ENCODE results near the gene ACKR1. TPM values are rescaled to one million over a fixed set of nuclear protein-coding genes. Genes with fewer than 3 reads are reported as not detected.

The ACKR1 gene
- total RNA-seq, 1 experiment from 2014 or later, result not detected

DNA sequence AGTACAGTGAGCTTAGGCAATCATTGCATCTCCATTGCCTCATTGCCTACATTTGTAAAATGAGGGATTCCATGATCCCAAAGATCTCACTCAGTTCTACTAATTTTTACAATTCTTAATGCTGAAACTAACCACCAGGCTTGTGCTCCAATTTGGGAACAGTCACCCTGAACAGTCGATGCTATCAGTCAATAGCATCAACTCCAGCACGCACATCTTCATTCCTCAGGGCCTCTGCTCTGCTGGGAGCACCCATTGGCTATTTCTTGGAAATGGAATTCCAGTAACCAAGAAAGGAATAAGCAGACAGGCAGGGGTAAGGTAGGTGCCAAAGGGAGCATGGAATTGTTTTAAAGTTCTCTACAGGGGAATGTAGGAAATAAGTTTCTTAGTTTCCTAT, 14.2 kb upstream of the ACKR1 start:
- TF ChIP-seq POLR2AphosphoS5 (IDR thresholded peaks at IDR 0.05; ENCODE audit: low read depth, low read length) (no peak), SIN3A (IDR thresholded peaks at IDR 0.05; ENCODE audit: borderline replicate concordance, insufficient read depth, low read depth, low read length) (no peak), TCF7L2 (IDR thresholded peaks at IDR 0.05; ENCODE audit: low read depth, low read length) (no peak), REST (IDR thresholded peaks at IDR 0.05; ENCODE audit: insufficient read depth in 1 of 2, low read depth in 2 of 2, low read length in 1 of 2) (no peak)
- TF ChIP-seq, protein P1, sequence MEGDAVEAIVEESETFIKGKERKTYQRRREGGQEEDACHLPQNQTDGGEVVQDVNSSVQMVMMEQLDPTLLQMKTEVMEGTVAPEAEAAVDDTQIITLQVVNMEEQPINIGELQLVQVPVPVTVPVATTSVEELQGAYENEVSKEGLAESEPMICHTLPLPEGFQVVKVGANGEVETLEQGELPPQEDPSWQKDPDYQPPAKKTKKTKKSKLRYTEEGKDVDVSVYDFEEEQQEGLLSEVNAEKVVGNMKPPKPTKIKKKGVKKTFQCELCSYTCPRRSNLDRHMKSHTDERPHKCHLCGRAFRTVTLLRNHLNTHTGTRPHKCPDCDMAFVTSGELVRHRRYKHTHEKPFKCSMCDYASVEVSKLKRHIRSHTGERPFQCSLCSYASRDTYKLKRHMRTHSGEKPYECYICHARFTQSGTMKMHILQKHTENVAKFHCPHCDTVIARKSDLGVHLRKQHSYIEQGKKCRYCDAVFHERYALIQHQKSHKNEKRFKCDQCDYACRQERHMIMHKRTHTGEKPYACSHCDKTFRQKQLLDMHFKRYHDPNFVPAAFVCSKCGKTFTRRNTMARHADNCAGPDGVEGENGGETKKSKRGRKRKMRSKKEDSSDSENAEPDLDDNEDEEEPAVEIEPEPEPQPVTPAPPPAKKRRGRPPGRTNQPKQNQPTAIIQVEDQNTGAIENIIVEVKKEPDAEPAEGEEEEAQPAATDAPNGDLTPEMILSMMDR (IDR thresholded peaks at IDR 0.05), result no peak
- ChIA-PET CTCF (no interaction called here), POLR2A (no interaction called here)
- H3K9me3 ChIP-seq (ENCODE audit: control insufficient read depth, insufficient read depth, low read depth, low read length), result no peaks in the 10 kb centered on the region
- no peak for DNase-seq (ENCODE audit: low read depth, low spot score)
- no peak overlapping the region for H3K4me3 ChIP-seq (ENCODE audit: low read depth in 2 of 2, low read length in 2 of 2)
- H3K4me1 ChIP-seq (ENCODE audit: control insufficient read depth, insufficient read depth, low read length), result no peaks in the 10 kb centered on the region
- peaks cover 19% of the 10 kb centered on the region for H3K27me3 ChIP-seq (ENCODE audit: control insufficient read depth, insufficient read depth, low read length)
- intact Hi-C loops (cut with micrococcal nuclease; ENCODE audit: unreplicated experiment) (no loop called here), in situ Hi-C loops (cut with HindIII; ENCODE audit: low pct_unique_long_range_greater_than_20kb, low sequenced_read_pairs) (no loop called here)
- no peak overlapping the region for H3K27ac ChIP-seq (ENCODE audit: low read length)
- no TSS peak for BruUV-seq (replicated peaks)
- ATAC-seq, result no peak
- no peaks in the 10 kb centered on the region for H3K36me3 ChIP-seq (ENCODE audit: control insufficient read depth, insufficient read depth, low read length)

DNA sequence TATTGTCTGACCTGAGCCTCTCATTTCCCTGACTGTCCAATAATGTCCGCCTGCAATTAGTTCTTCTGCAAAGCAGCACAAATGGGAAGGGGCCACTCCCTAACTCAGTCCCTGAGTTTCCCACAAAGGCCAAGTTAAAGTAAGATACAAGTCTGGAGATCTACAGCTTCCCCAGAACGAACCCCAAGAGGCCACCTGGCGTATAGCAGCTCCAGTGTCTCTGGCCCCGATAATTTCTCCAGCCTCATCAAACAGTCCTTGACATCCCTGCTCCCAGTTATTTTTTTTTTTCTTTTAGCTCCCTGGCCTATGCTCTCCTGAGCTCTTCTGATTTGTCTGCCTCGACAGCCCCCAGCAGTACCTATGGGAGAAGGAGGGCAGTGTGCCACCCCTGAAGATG, 8.1 kb upstream of the ACKR1 start:
- in situ Hi-C loops (cut with HindIII; ENCODE audit: low pct_unique_long_range_greater_than_20kb, low sequenced_read_pairs) (no loop called here), intact Hi-C loops (cut with micrococcal nuclease; ENCODE audit: unreplicated experiment) (loop anchor here (5.0 kb wide), 1 partner anchor 34 kb away; no protein-coding TSS in a partner anchor)
- Histone ChIP-seq H3K4me1 (ENCODE audit: control insufficient read depth, insufficient read depth, low read length) (no peaks in the 10 kb centered on the region), H3K27me3 (ENCODE audit: control insufficient read depth, insufficient read depth, low read length) (peaks cover 2% of the 10 kb centered on the region; the same call in 1 of the 2 replicates), H3K36me3 (ENCODE audit: control insufficient read depth, insufficient read depth, low read length) (no peaks in the 10 kb centered on the region), H3K9me3 (ENCODE audit: control insufficient read depth, insufficient read depth, low read depth, low read length) (no peaks in the 10 kb centered on the region), H3K27ac (ENCODE audit: low read length) (no peak overlapping the region), H3K4me3 (ENCODE audit: low read depth in 2 of 2, low read length in 2 of 2) (no peak overlapping the region)
- TF ChIP-seq SIN3A (IDR thresholded peaks at IDR 0.05; ENCODE audit: borderline replicate concordance, insufficient read depth, low read depth, low read length), result no peak
- TF ChIP-seq, protein P1 (IDR thresholded peaks at IDR 0.05), result peak; percentile 28
- no TSS peak for BruUV-seq (replicated peaks)
- CTCF ChIA-PET, result interaction anchor here (0.6 to 0.7 kb wide), 2 partner anchors 63 to 1313 kb away, joined by 3 to 4 read pairs; no protein-coding TSS in a partner anchor
- DNase-seq (ENCODE audit: low read depth, low spot score) (no peak), ATAC-seq (no peak)
- POLR2A ChIA-PET, result no interaction called here

All from Panc1 (cell line).